ENCODE data around the gene NAT10.

The NAT10 gene

GRCh38 chr11:34105957-34106504 is 602 bp downstream of the NAT10 start:
- peaks cover 46% of the 10 kb centered on the region for H3K36me3 ChIP-seq (ENCODE audit: control insufficient read depth, insufficient read depth, low read length)
- peak overlapping the region; percentile 93 for H3K27ac ChIP-seq (ENCODE audit: low read depth, low read length, severe bottlenecking)
- no peaks in the 10 kb centered on the region for H3K4me1 ChIP-seq (ENCODE audit: control insufficient read depth, insufficient read depth, low read length, poor library complexity, severe bottlenecking)
- H3K4me3 ChIP-seq (ENCODE audit: extremely low read depth, insufficient read depth, low read length, poor library complexity, severe bottlenecking) = peak overlapping the region; percentile 81
- WGBS, 2 experiments (ENCODE audit: insufficient coverage in 2 of 2) = 0% methylated on average over 5 to 10 of the region's 17 CpGs
- H3K9me3 ChIP-seq (ENCODE audit: control insufficient read depth, low read length) = no peaks in the 10 kb centered on the region

DNA sequence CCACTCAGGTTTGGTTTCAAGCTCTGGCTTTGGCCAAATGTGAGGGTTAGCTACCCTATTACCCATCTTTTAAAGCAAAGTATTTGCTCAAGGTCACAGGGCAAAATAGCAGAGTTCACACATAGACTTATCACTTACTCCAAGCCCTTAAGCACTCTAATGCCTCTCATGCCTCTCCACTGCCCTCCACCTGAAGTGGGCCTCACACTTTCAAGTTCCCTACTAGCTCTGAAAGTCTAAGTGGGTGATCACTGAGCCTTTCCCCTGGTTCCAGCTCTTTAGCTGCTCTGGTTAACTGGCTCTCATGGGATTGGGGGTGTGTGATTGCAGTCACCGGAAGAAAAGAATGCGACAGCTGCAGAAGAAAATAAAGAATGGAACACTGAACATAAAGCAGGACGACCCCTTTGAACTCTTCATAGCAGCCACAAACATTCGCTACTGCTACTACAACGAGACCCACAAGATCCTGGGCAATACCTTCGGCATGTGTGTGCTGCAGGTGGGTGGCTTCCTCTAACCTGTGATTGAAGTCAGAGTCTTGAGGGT is 6.4 kb downstream of the NAT10 start:
- H3K36me3 ChIP-seq (ENCODE audit: control insufficient read depth, insufficient read depth, low read length) = peaks cover 89% of the 10 kb centered on the region
- 95 to 100% methylated on average over 3 to 6 of the region's 6 CpGs for WGBS, 2 experiments (ENCODE audit: insufficient coverage in 2 of 2)
- H3K27ac ChIP-seq (ENCODE audit: low read depth, low read length, severe bottlenecking) = no peak overlapping the region
- no peak overlapping the region for H3K4me3 ChIP-seq (ENCODE audit: extremely low read depth, insufficient read depth, low read length, poor library complexity, severe bottlenecking)
- H3K4me1 ChIP-seq (ENCODE audit: control insufficient read depth, insufficient read depth, low read length, poor library complexity, severe bottlenecking) = no peaks in the 10 kb centered on the region
- no peaks in the 10 kb centered on the region for H3K9me3 ChIP-seq (ENCODE audit: control insufficient read depth, low read length)

GRCh38 chr11:34114014-34114413 is 8.6 kb downstream of the NAT10 start:
- Histone ChIP-seq H3K4me3 (ENCODE audit: extremely low read depth, insufficient read depth, low read length, poor library complexity, severe bottlenecking) (no peak overlapping the region), H3K27ac (ENCODE audit: low read depth, low read length, severe bottlenecking) (no peak overlapping the region), H3K4me1 (ENCODE audit: control insufficient read depth, insufficient read depth, low read length, poor library complexity, severe bottlenecking) (no peaks in the 10 kb centered on the region), H3K9me3 (ENCODE audit: control insufficient read depth, low read length) (no peaks in the 10 kb centered on the region), H3K36me3 (ENCODE audit: control insufficient read depth, insufficient read depth, low read length) (peaks cover 97% of the 10 kb centered on the region)
- 93 to 100% methylated on average over 2 of the region's 2 CpGs for WGBS, 2 experiments (ENCODE audit: insufficient coverage in 2 of 2)

DNA sequence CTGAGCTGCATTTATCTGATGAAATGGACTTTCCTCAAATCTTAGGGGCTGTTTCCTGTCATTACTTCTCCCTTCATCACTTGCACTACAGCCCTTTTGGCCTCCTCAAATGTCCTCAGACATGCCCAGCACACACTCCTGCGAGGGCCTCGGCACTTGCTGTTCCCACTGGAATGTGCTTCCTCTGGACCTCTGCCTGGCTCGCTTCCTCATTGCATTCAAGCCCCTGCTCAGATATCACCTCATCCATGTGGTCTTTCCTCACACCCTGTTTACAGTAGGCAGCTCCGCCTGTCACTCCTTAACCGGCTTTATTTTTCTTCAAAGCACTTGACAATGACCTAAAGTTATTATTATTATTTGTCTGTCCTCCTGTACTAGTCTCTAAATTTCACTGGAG is 9.0 kb downstream of the NAT10 start:
- peaks cover 97% of the 10 kb centered on the region for H3K36me3 ChIP-seq (ENCODE audit: control insufficient read depth, insufficient read depth, low read length)
- no peak overlapping the region for H3K27ac ChIP-seq (ENCODE audit: low read depth, low read length, severe bottlenecking)
- H3K4me3 ChIP-seq (ENCODE audit: extremely low read depth, insufficient read depth, low read length, poor library complexity, severe bottlenecking) = no peak overlapping the region
- no peaks in the 10 kb centered on the region for H3K9me3 ChIP-seq (ENCODE audit: control insufficient read depth, low read length)
- 93 to 96% methylated on average over 3 of the region's 5 CpGs for WGBS, 2 experiments (ENCODE audit: insufficient coverage in 2 of 2)
- no peaks in the 10 kb centered on the region for H3K4me1 ChIP-seq (ENCODE audit: control insufficient read depth, insufficient read depth, low read length, poor library complexity, severe bottlenecking)

DNA sequence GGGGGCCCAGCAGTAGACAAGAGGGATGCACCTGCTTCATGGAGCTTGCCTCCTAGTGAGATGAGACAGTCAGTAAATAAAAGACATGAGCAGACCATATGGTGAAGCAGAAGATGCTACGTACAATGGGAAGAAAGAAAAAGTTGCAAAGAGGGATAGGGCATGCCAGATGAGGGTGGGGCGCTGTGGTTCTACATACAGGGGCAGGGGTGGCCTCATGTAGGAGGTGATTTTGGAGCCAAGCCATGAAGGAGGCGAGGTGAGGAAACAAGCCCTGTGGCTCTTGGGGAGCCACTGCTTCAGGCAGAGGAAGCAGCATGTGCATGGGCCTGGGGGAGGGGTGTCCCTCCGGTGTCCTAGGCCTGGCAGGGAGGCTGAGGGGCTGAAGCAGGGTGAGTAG is 15.2 kb downstream of the NAT10 start:
- Histone ChIP-seq H3K36me3 (ENCODE audit: control insufficient read depth, insufficient read depth, low read length) (peaks cover 92% of the 10 kb centered on the region), H3K27ac (ENCODE audit: low read depth, low read length, severe bottlenecking) (no peak overlapping the region), H3K4me3 (ENCODE audit: extremely low read depth, insufficient read depth, low read length, poor library complexity, severe bottlenecking) (no peak overlapping the region), H3K9me3 (ENCODE audit: control insufficient read depth, low read length) (no peaks in the 10 kb centered on the region), H3K4me1 (ENCODE audit: control insufficient read depth, insufficient read depth, low read length, poor library complexity, severe bottlenecking) (no peaks in the 10 kb centered on the region)
- WGBS, 2 experiments (ENCODE audit: insufficient coverage in 2 of 2) = 88 to 96% methylated on average over 4 of the region's 4 CpGs

DNA sequence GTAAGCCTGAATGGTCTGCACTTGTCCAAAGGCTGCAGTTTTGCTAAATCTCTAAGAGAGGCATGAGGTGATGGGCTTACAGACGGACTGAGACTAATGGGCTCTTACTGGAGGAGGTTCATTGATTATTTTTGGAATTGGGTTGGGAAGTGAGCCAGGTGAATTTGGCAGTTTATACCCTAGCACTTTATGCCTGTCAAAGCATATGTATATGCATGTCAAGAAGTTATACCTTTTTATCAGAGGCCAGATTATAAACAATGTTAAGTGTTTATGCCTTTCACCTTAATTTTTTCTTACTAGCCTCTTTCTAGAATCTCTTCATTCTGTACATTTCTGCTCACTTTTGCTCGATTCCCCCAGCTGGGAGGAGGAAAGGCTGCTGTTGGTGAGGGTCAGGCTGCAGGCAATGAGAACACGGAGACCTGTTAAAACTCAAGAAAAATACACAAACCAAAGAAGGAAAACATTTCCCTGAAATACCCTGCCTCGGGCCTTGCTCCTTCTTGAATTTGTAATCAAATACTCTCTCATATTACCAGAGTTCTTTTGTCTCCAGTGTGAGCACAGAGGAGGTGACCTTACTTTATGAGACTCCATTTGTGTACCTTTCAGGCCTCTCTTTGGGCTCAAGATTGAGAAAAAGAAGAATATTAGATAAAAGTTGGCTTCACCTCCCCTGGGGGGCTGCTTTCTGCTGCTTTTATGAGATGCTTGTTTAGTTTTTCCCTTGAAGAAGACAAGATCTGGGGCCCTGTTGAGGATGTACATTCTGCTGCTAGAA is 19.6 kb downstream of the NAT10 start:
- Histone ChIP-seq H3K9me3 (ENCODE audit: control insufficient read depth, low read length) (no peaks in the 10 kb centered on the region), H3K4me1 (ENCODE audit: control insufficient read depth, insufficient read depth, low read length, poor library complexity, severe bottlenecking) (no peaks in the 10 kb centered on the region), H3K4me3 (ENCODE audit: extremely low read depth, insufficient read depth, low read length, poor library complexity, severe bottlenecking) (no peak overlapping the region), H3K27ac (ENCODE audit: low read depth, low read length, severe bottlenecking) (no peak overlapping the region), H3K36me3 (ENCODE audit: control insufficient read depth, insufficient read depth, low read length) (peaks cover 91% of the 10 kb centered on the region)
- 60 to 79% methylated on average over 1 of the region's 4 CpGs for WGBS, 2 experiments (ENCODE audit: insufficient coverage in 2 of 2)

- 91 to 95% methylated on average over 7 to 8 of the region's 12 CpGs for WGBS, 2 experiments (ENCODE audit: insufficient coverage in 2 of 2)
- Histone ChIP-seq H3K4me1 (ENCODE audit: control insufficient read depth, insufficient read depth, low read length, poor library complexity, severe bottlenecking) (no peaks in the 10 kb centered on the region), H3K9me3 (ENCODE audit: control insufficient read depth, low read length) (no peaks in the 10 kb centered on the region), H3K36me3 (ENCODE audit: control insufficient read depth, insufficient read depth, low read length) (peaks cover 94% of the 10 kb centered on the region), H3K27ac (ENCODE audit: low read depth, low read length, severe bottlenecking) (no peak overlapping the region), H3K4me3 (ENCODE audit: extremely low read depth, insufficient read depth, low read length, poor library complexity, severe bottlenecking) (no peak overlapping the region)
Measured at GRCh38 chr11:34126959-34127848, 21.8 kb downstream of the NAT10 start.

- WGBS, 2 experiments (ENCODE audit: insufficient coverage in 2 of 2) = 80 to 100% methylated on average over 1 of the region's 3 CpGs
- H3K4me1 ChIP-seq (ENCODE audit: control insufficient read depth, insufficient read depth, low read length, poor library complexity, severe bottlenecking) = no peaks in the 10 kb centered on the region
- H3K9me3 ChIP-seq (ENCODE audit: control insufficient read depth, low read length) = no peaks in the 10 kb centered on the region
- H3K4me3 ChIP-seq (ENCODE audit: extremely low read depth, insufficient read depth, low read length, poor library complexity, severe bottlenecking) = no peak overlapping the region
- H3K27ac ChIP-seq (ENCODE audit: low read depth, low read length, severe bottlenecking) = no peak overlapping the region
- H3K36me3 ChIP-seq (ENCODE audit: control insufficient read depth, insufficient read depth, low read length) = peaks cover 92% of the 10 kb centered on the region
Measured at GRCh38 chr11:34128824-34129223, 23.4 kb downstream of the NAT10 start.

- Histone ChIP-seq H3K36me3 (ENCODE audit: control insufficient read depth, insufficient read depth, low read length) (peaks cover 93% of the 10 kb centered on the region), H3K9me3 (ENCODE audit: control insufficient read depth, low read length) (no peaks in the 10 kb centered on the region), H3K4me1 (ENCODE audit: control insufficient read depth, insufficient read depth, low read length, poor library complexity, severe bottlenecking) (no peaks in the 10 kb centered on the region), H3K27ac (ENCODE audit: low read depth, low read length, severe bottlenecking) (no peak overlapping the region), H3K4me3 (ENCODE audit: extremely low read depth, insufficient read depth, low read length, poor library complexity, severe bottlenecking) (no peak overlapping the region)
- 94 to 95% methylated on average over 3 to 4 of the region's 4 CpGs for WGBS, 2 experiments (ENCODE audit: insufficient coverage in 2 of 2)
Measured at GRCh38 chr11:34132261-34132965, 27.0 kb downstream of the NAT10 start.

DNA sequence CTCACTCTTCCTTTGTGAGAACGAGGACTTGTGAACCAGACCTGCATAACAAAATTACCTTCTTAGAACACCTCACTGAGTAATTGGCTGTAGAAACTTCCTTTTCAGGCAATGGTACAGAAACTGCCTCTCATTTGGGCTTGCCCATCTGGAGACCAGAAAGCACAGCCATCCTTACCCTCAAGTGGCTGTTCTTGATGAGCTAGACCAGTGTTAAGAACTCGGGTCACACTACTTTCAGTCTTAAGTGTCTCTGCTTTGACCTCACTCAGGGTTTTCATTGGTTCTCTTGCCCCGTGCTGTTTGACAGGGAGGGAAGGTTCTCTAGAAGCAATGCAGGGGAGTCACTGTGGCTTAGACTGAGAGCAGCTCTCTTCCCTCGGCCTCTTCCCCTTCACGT is 29.3 kb downstream of the NAT10 start:
- Histone ChIP-seq H3K4me3 (ENCODE audit: extremely low read depth, insufficient read depth, low read length, poor library complexity, severe bottlenecking) (no peak overlapping the region), H3K27ac (ENCODE audit: low read depth, low read length, severe bottlenecking) (no peak overlapping the region), H3K36me3 (ENCODE audit: control insufficient read depth, insufficient read depth, low read length) (peaks cover 94% of the 10 kb centered on the region), H3K4me1 (ENCODE audit: control insufficient read depth, insufficient read depth, low read length, poor library complexity, severe bottlenecking) (no peaks in the 10 kb centered on the region), H3K9me3 (ENCODE audit: control insufficient read depth, low read length) (no peaks in the 10 kb centered on the region)
- WGBS, 2 experiments (ENCODE audit: insufficient coverage in 2 of 2) = 98 to 100% methylated on average over 1 to 5 of the region's 5 CpGs

Data from mesodermal cell (in vitro differentiated cells).